Hepatocyte (in vitro differentiated cells): ENCODE measurements around the gene ABO. TPM values are rescaled to one million over a fixed set of nuclear protein-coding genes. Genes with fewer than 3 reads are reported as not detected.
"Not testable (repeated sequence)": the region's sequence is repeated elsewhere in the genome, so short reads cannot be mapped to it uniquely, and the experiment has no call there.

Source experiments
- DNase-seq: peaks from one replicate; pipeline ENCODE4 v3.0.0-alpha.2; 2016; ENCODE audit warnings: low spot score
- H2AFZ ChIP-seq: fragments of 200-600 bp; sonication (generic); 2 replicates; pipeline ENCODE4 v1.6.0; 2016; ENCODE audit warnings: antibody characterized with exemption, mild to moderate bottlenecking
- H3K27ac ChIP-seq: fragments of 200-600 bp; sonication (generic); 2 replicates; pipeline ENCODE4 v1.5.1; 2016; ENCODE audit warnings: mild to moderate bottlenecking
- H3K27me3 ChIP-seq: fragments of 200-600 bp; sonication (generic); 2 replicates; pipeline ENCODE4 v1.6.1; 2016
- H3K36me3 ChIP-seq: fragments of 200-600 bp; sonication (generic); replicated peaks from 2 replicates; pipeline ENCODE4 v1.5.1; 2016; ENCODE audit warnings: low read depth; ENCODE audit not compliant: insufficient read depth
- H3K4me1 ChIP-seq: fragments of 200-600 bp; sonication (generic); 2 replicates; pipeline ENCODE4 v1.5.1; 2016; ENCODE audit warnings: mild to moderate bottlenecking, moderate library complexity; ENCODE audit not compliant: insufficient read depth
- H3K4me2 ChIP-seq: fragments of 200-600 bp; sonication (generic); 2 replicates; pipeline ENCODE4 v1.6.0; 2016
- H3K4me3 ChIP-seq: fragments of 200-600 bp; sonication (generic); 2 replicates; pipeline ENCODE4 v1.5.1; 2016; ENCODE audit warnings: mild to moderate bottlenecking
- H3K79me2 ChIP-seq: fragments of 200-600 bp; sonication (generic); 2 replicates; pipeline ENCODE4 v1.6.0; 2017; ENCODE audit warnings: mild to moderate bottlenecking
- H3K9me2 ChIP-seq: fragments of 200-600 bp; sonication (generic); replicated peaks from 2 replicates; pipeline ENCODE4 v1.6.0; 2017; ENCODE audit warnings: mild to moderate bottlenecking; ENCODE audit not compliant: insufficient read depth
- H3K9me3 ChIP-seq: fragments of 200-600 bp; sonication (generic); 2 replicates; pipeline ENCODE4 v1.5.1; 2016; ENCODE audit warnings: low read depth, mild to moderate bottlenecking
- H4K20me1 ChIP-seq: fragments of 200-600 bp; sonication (generic); 2 replicates; pipeline ENCODE4 v1.6.0; 2016; ENCODE audit warnings: mild to moderate bottlenecking; ENCODE audit not compliant: insufficient read depth, poor library complexity, severe bottlenecking
- EZH2 ChIP-seq: fragments of 200-600 bp; sonication (generic); IDR thresholded peaks from 2 replicates; pipeline ENCODE4 v1.6.1; 2016; ENCODE audit warnings: antibody characterized with exemption, mild to moderate bottlenecking, borderline replicate concordance
- EZH2phosphoT487 ChIP-seq: fragments of 200-600 bp; sonication (generic); IDR thresholded peaks from one replicate; pipeline ENCODE4 v1.6.1; 2018; ENCODE audit warnings: antibody characterized with exemption, mild to moderate bottlenecking, low read depth, moderate library complexity; ENCODE audit not compliant: unreplicated experiment, severe bottlenecking
- WGBS: methylation state at CpG from one replicate; pipeline ENCODE4 v1.1.6; 2016; ENCODE audit warnings: low lambda C conversion rate; ENCODE audit errors: missing lambda C conversion rate; 5-methylcytosine and 5-hydroxymethylcytosine counted together
- polyA plus RNA-seq: library from polyadenylated mRNA; unstranded; fragments of >200 nt; fragmentation: Nextera tagmentation; extraction: Ambion mirVana; gene quantifications from 2 replicates; pipeline ENCODE4 v1.2.1, GENCODE V29; 2016
- total RNA-seq: library from RNA; depleted of rRNA; stranded (reverse); fragments of >200 nt; gene quantifications from 2 replicates; pipeline ENCODE4 v1.2.3, GENCODE V29; 2014
- TF ChIP-seq, protein P1 (sequence below): fragments of 200-600 bp; sonication (generic); IDR thresholded peaks from 2 replicates; pipeline ENCODE4 v1.5.1; 2016; ENCODE audit warnings: antibody characterized with exemption, mild to moderate bottlenecking; ENCODE audit not compliant: poor library complexity

Gene ABO
- total and polyA plus RNA-seq, 2 experiments from 2014 or later, result 4.8 to 15.7 TPM

DNA sequence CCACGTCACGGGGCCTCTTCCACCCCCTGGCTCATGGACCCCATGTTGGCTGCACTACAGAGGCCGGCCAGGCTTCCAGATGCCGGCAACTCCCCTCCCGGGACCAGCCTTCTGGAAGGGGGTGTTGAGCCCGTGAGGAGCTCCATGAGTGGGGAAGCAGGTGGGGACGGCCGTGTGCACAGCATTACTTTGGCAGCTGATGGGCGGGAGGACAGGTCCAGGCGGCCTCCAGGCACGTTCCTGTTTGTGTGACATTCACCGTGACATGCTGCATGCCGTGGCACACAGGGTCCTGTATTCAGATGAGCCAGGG lies 29.1 kb upstream of the ABO start:
- 88% methylated on average over 12 of the region's 13 CpGs for WGBS
- H3K4me1 ChIP-seq, result no peaks in the 10 kb centered on the region
- H3K36me3 ChIP-seq, result no peaks in the 10 kb centered on the region
- no peak for DNase-seq
- no peaks in the 10 kb centered on the region for H4K20me1 ChIP-seq
- no peaks in the 10 kb centered on the region for H3K79me2 ChIP-seq
- TF ChIP-seq EZH2, result no peak
- TF ChIP-seq EZH2phosphoT487, result no peak
- TF ChIP-seq, protein P1, sequence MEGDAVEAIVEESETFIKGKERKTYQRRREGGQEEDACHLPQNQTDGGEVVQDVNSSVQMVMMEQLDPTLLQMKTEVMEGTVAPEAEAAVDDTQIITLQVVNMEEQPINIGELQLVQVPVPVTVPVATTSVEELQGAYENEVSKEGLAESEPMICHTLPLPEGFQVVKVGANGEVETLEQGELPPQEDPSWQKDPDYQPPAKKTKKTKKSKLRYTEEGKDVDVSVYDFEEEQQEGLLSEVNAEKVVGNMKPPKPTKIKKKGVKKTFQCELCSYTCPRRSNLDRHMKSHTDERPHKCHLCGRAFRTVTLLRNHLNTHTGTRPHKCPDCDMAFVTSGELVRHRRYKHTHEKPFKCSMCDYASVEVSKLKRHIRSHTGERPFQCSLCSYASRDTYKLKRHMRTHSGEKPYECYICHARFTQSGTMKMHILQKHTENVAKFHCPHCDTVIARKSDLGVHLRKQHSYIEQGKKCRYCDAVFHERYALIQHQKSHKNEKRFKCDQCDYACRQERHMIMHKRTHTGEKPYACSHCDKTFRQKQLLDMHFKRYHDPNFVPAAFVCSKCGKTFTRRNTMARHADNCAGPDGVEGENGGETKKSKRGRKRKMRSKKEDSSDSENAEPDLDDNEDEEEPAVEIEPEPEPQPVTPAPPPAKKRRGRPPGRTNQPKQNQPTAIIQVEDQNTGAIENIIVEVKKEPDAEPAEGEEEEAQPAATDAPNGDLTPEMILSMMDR, result no peak
- no peaks in the 10 kb centered on the region for H3K27me3 ChIP-seq
- no peaks in the 10 kb centered on the region for H3K9me2 ChIP-seq
- no peak overlapping the region for H2AFZ ChIP-seq
- H3K4me3 ChIP-seq, result no peak overlapping the region
- no peak overlapping the region for H3K27ac ChIP-seq
- H3K4me2 ChIP-seq, result no peak overlapping the region
- H3K9me3 ChIP-seq, result no peaks in the 10 kb centered on the region

DNA sequence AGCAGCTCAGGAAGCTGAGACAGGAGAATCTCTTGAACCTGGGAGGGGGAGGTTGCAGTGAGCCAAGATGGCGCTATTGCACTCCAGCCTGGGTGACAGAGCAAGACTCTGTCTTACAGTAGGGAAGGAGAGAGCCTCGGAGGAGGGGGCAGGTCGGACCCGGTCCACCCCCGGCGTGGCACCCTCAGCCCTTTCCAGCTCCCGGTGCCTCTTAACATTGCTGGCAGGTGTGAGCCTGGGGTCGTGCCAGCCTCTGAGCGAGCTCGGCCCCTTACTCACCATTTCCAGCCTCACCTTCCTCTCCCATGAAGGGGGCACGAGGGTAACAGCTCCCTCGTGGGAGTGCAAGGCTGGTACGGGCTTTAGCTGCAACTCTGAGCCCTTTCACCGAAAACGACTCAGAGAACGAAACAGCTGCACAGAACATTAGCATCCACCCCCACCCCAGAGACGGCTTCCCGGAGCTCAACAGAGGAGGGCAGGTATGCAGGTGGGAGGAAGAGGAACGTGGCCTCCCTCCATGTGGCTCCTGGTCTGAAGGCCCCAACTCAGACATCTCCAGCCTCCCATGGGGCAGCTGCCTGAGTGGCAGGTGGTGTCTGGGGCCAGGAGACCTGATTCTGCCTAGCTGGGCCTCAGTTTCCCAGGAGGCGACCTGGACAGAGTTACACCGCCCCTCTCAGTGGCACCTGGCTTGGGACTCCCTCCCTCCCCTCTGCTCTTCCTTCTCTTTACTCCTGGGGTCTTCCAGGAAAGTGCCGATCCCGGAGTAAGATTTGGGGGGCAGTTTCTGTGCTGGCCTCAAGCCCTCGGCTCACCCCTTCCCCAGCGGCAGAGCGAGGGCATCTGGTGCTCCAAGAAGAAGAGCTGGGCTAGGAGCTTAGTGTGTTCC lies 28.5 kb upstream of the ABO start:
- H3K36me3 ChIP-seq, result no peaks in the 10 kb centered on the region
- H3K79me2 ChIP-seq, result no peaks in the 10 kb centered on the region
- H4K20me1 ChIP-seq, result no peaks in the 10 kb centered on the region
- H3K4me2 ChIP-seq, result no peak overlapping the region
- no peaks in the 10 kb centered on the region for H3K9me3 ChIP-seq
- H3K27me3 ChIP-seq, result no peaks in the 10 kb centered on the region
- H2AFZ ChIP-seq, result no peak overlapping the region
- H3K27ac ChIP-seq, result no peak overlapping the region
- H3K9me2 ChIP-seq, result no peaks in the 10 kb centered on the region
- H3K4me3 ChIP-seq, result no peak overlapping the region
- DNase-seq, result no peak
- TF ChIP-seq EZH2 (no peak), EZH2phosphoT487 (no peak)
- TF ChIP-seq, protein P1, result no peak
- no peaks in the 10 kb centered on the region for H3K4me1 ChIP-seq
- 83% methylated on average over 26 of the region's 26 CpGs for WGBS

DNA sequence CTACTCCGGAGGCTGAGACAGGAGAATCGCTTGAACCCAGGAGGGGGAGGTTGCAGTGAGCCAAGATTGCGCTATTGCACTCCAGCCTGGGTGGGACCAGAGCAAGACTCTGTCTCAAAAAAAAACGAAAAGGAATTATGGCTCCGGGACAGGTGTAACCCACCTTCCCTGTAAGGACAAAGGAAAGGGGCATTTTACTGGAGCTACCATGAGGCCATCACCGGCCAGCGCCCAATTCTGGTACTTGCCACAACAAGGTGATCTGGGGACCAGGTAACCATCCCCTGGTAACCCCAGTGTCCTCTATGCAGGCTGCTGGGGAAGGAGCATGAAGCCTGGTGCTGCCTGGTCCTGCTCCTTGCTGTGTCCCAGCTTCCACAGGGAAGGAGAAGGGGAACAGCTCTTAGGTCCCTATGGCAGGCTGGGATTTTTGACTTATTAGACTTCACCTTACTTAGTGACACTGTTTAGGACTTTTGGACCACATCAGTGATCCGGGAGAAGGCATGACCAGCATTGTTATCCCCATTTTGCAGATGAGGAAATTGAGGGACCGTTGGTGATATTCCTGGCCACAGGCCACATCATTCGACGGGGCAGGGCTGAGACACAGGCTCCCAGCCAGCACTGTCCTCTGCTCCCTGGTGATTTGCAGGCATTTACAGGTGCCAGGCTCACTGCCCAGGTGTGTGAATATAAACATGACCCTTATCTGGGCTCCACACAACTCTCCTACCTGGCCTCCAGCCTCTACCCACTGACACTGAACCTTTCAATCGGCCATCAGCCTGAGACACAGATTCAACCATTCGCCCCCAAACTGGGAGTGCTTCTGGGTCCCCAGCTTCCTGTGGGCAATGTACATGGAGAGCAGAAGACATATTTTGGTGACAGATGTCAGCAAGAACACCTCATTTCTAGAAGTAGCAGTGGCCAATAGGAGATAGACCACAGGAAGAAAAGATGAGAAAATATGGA lies 26.5 kb upstream of the ABO start:
- no peaks in the 10 kb centered on the region for H3K9me2 ChIP-seq
- no peaks in the 10 kb centered on the region for H3K27me3 ChIP-seq
- no peaks in the 10 kb centered on the region for H4K20me1 ChIP-seq
- DNase-seq, result no peak
- H3K4me1 ChIP-seq, result no peaks in the 10 kb centered on the region
- no peak overlapping the region for H3K27ac ChIP-seq
- H3K4me2 ChIP-seq, result no peak overlapping the region
- no peak for TF ChIP-seq EZH2
- TF ChIP-seq EZH2phosphoT487, result no peak
- TF ChIP-seq, protein P1, result no peak
- WGBS, result 95% methylated on average over 13 of the region's 13 CpGs
- no peak overlapping the region for H2AFZ ChIP-seq
- H3K4me3 ChIP-seq, result no peak overlapping the region
- no peaks in the 10 kb centered on the region for H3K9me3 ChIP-seq
- H3K79me2 ChIP-seq, result no peaks in the 10 kb centered on the region
- H3K36me3 ChIP-seq, result no peaks in the 10 kb centered on the region

- not testable (repeated sequence) for H3K4me1 ChIP-seq, H3K36me3 ChIP-seq, H3K9me2 ChIP-seq, H3K4me3 ChIP-seq, H3K9me3 ChIP-seq, H2AFZ ChIP-seq, H3K27me3 ChIP-seq, H3K79me2 ChIP-seq, H3K4me2 ChIP-seq, DNase-seq, H3K27ac ChIP-seq, H4K20me1 ChIP-seq
- 72% methylated on average over 4 of the region's 16 CpGs for WGBS
Observed at GRCh38 chr9:133299996-133300395, 25.0 kb upstream of the ABO start.
